Pericardium fibroblast (primary cell): ENCODE data around the gene TCEANC2. TPM values are rescaled to one million over a fixed set of nuclear protein-coding genes. Genes with fewer than 3 reads are reported as not detected.

ENCODE experiments used
- total RNA-seq: library from RNA; depleted of rRNA; stranded (reverse); fragments of >200 nt; gene quantifications from 2 replicates; pipeline ENCODE4 v1.2.3, GENCODE V29; 2015

The TCEANC2 gene
- 3.3 TPM in 2 replicates for total RNA-seq

GRCh38 chr1:54052934-54053744 is at the start of gene TCEANC2, which contains the start of gene TMEM59:
Gene TCEANC2, plus strand, starts transcription at chr1:54053608. Its CDS starts 815 bp downstream, at chr1:54054423.
Gene TMEM59, minus strand, starts transcription at chr1:54053204. Its CDS starts 16 bp downstream, at chr1:54053188.

GRCh38 chr1:54017979-54018378 is 35.4 kb upstream of the TCEANC2 start, which contains the start of gene LDLRAD1:
Gene LDLRAD1, minus strand, starts transcription at chr1:54018186. Its CDS starts 74 bp downstream, at chr1:54018112.

GRCh38 chr1:54152696-54153095 is 99.3 kb downstream of the TCEANC2 start, which contains the start of gene CDCP2:
Gene CDCP2, minus strand, starts transcription at chr1:54153000. Its CDS starts 78 bp downstream, at chr1:54152922.

Other genes with a start within 250 kb of the TCEANC2 start
- gene NDC1, start 215.3 kb upstream of the TCEANC2 start, total RNA-seq: 6.8 and 9.2 TPM in 2 replicates
- gene YIPF1, start 163.8 kb upstream of the TCEANC2 start, total RNA-seq: 18.8 and 27.2 TPM in 2 replicates
- not detected in 2 replicates for gene DIO1, start 159.4 kb upstream of the TCEANC2 start, total RNA-seq
- 9.2 and 19.8 TPM in 2 replicates for gene IFT25, start 107.9 kb upstream of the TCEANC2 start, total RNA-seq
- gene LRRC42, start 107.3 kb upstream of the TCEANC2 start, total RNA-seq: 28.4 and 30.0 TPM in 2 replicates
- gene LDLRAD1, start 35.4 kb upstream of the TCEANC2 start, total RNA-seq: not detected in 2 replicates
- 239 and 298 TPM in 2 replicates for gene TMEM59, start 404 bp upstream of the TCEANC2 start, total RNA-seq
- gene CDCP2, start 99.4 kb downstream of the TCEANC2 start, total RNA-seq: not detected in 2 replicates
- gene CYB5RL, start 146.4 kb downstream of the TCEANC2 start, total RNA-seq: 3.5 and 4.6 TPM in 2 replicates
- 97.1 and 100 TPM in 2 replicates for gene MRPL37, start 146.6 kb downstream of the TCEANC2 start, total RNA-seq